HepG2 (cell line): ENCODE data around the gene TRMT10C. TPM values are rescaled to one million over a fixed set of nuclear protein-coding genes. Genes with fewer than 3 reads are reported as not detected.

Source experiments
- ATAC-seq: fragments of 200-7000 bp; cut with Tn5 transposase; 3 replicates; pipeline ENCODE4 v1.9.1; 2020; ENCODE audit warnings: mild to moderate bottlenecking, moderate library complexity
- BruUV-seq: library from RNA; stranded (reverse); fragments of 400-500 nt; replicated peaks from 2 replicates; lab custom pipeline; 2021; lab: Mats Ljungman, UMichigan
- CTCF ChIA-PET: fragments of 300-600 bp; formaldehyde crosslinking; extraction: SDS; loops from one replicate; lab custom pipeline; 2021; ENCODE audit warnings: low total read pairs, inconsistent platforms, low intra/inter-chr PET ratio; lab: Yijun Ruan, JAX
- POLR2A ChIA-PET: fragments of 350-600 bp; sonication (Branson Sonifier 250); formaldehyde crosslinking; loops from one replicate; lab custom pipeline; 2020; ENCODE audit warnings: antibody characterized with exemption, inconsistent platforms; lab: Yijun Ruan, JAX
- DNase-seq: peaks from one replicate; pipeline ENCODE4 v3.0.0-alpha.2; 2015; ENCODE audit warnings: low spot score
- FAIRE-seq: peaks from 3 replicates; lab custom pipeline; 2011; peaks lifted over from hg19 to GRCh38; lab: Jason Lieb, UNC
- H2AFZ ChIP-seq: one replicate; pipeline ENCODE4 v1.6.1; 2011; ENCODE audit warnings: low read length, inconsistent platforms
- H3K27ac ChIP-seq: fragments of 300-600 bp; 3 replicates; pipeline ENCODE4 v1.8.0; 2011; ENCODE audit warnings: mixed run types, mild to moderate bottlenecking, mixed read lengths, low read length, inconsistent platforms; ENCODE audit not compliant: insufficient read depth; ENCODE audit errors: extremely low read length
- H3K27me3 ChIP-seq, 2 experiments: fragments of 200-600 bp in 1 of 2; 2 replicates in 1 of 2; 3 replicates in 1 of 2; pipeline versions ENCODE4 v1.6.0 to v1.8.0; 2011; ENCODE audit warnings: low read length in 2 of 2, mild to moderate bottlenecking in 2 of 2, moderate library complexity in 2 of 2, inconsistent platforms in 1 of 2; ENCODE audit not compliant: insufficient read depth in 2 of 2, control insufficient read depth in 1 of 2
- H3K36me3 ChIP-seq, 2 experiments: fragments of 200-600 bp in 1 of 2; replicated peaks in 1 of 2; 2 replicates in 1 of 2; 3 replicates in 1 of 2; pipeline versions ENCODE4 v1.5.1 to v1.8.0; 2011; ENCODE audit warnings: low read length in 2 of 2, inconsistent platforms in 1 of 2; ENCODE audit not compliant: insufficient read depth in 2 of 2, control insufficient read depth in 1 of 2
- H3K4me1 ChIP-seq: 2 replicates; pipeline ENCODE4 v1.5.1; 2012; ENCODE audit warnings: low read length, inconsistent platforms; ENCODE audit not compliant: insufficient read depth
- H3K4me2 ChIP-seq: 2 replicates; pipeline ENCODE4 v1.6.0; 2011; ENCODE audit warnings: low read depth, low read length, inconsistent platforms
- H3K4me3 ChIP-seq, 3 experiments: fragments of 200-600 bp in 1 of 3; sonication (generic), shearing (Covaris generic) in 1 of 3; replicated peaks in 1 of 3; 2 replicates each; pipeline ENCODE4 v1.5.1; 2011 to 2016; ENCODE audit warnings: low read length in 3 of 3, inconsistent platforms in 2 of 3, low read depth in 2 of 3, mild to moderate bottlenecking in 2 of 3, control low read depth in 1 of 3, mixed read lengths in 1 of 3; ENCODE audit not compliant: insufficient read depth in 1 of 3
- H3K79me2 ChIP-seq: one replicate; pipeline ENCODE4 v1.6.1; 2011; ENCODE audit warnings: low read length, inconsistent platforms; ENCODE audit not compliant: insufficient read depth
- H3K9ac ChIP-seq: 2 replicates; pipeline ENCODE4 v1.6.0; 2011; ENCODE audit warnings: mild to moderate bottlenecking, low read depth, low read length, inconsistent platforms; ENCODE audit not compliant: insufficient read depth
- H3K9me3 ChIP-seq: 2 replicates; pipeline ENCODE4 v1.5.1; 2012; ENCODE audit warnings: mild to moderate bottlenecking, low read length
- H4K20me1 ChIP-seq: 2 replicates; pipeline ENCODE4 v1.6.0; 2011; ENCODE audit warnings: inconsistent platforms, mild to moderate bottlenecking, low read length, moderate library complexity; ENCODE audit not compliant: insufficient read depth
- ATF4 ChIP-seq, 2 experiments: fragments of 450-650 bp in 1 of 2; sonication (generic) in 1 of 2; formaldehyde crosslinking; IDR thresholded peaks; 2 replicates each; pipeline versions ENCODE4 v1.5.0 to v1.8.0; 2020 to 2022; ENCODE audit warnings: mild to moderate bottlenecking in 1 of 2, missing genetic modification reagents in 1 of 2
- DMTF1 ChIP-seq: sonication (generic); formaldehyde crosslinking; IDR thresholded peaks from 2 replicates; pipeline ENCODE4 v1.4.0; 2020; ENCODE audit warnings: mild to moderate bottlenecking, missing genetic modification reagents
- ETS1 ChIP-seq: sonication (generic); formaldehyde crosslinking; IDR thresholded peaks from 2 replicates; pipeline ENCODE4 v1.4.0; 2020; ENCODE audit warnings: missing genetic modification reagents
- HDAC2 ChIP-seq: sonication (generic); formaldehyde crosslinking; IDR thresholded peaks from 2 replicates; pipeline ENCODE4 v1.4.0; 2020; ENCODE audit warnings: missing genetic modification reagents
- MED1 ChIP-seq: sonication (generic); formaldehyde crosslinking; IDR thresholded peaks from 2 replicates; pipeline ENCODE4 v1.4.0; 2020; ENCODE audit warnings: missing genetic modification reagents
- NR2F1 ChIP-seq, 2 experiments: fragments of 450-650 bp in 1 of 2; formaldehyde crosslinking in 1 of 2; IDR thresholded peaks; 2 replicates each; pipeline versions ENCODE4 v1.5.0 to v1.6.1; 2016 to 2020; ENCODE audit warnings: mild to moderate bottlenecking in 1 of 2, missing compliant biosample characterization in 1 of 2, missing genetic modification reagents in 1 of 2, moderate library complexity in 1 of 2
- PAXIP1 ChIP-seq: sonication (generic); formaldehyde crosslinking; conservative IDR thresholded peaks from 2 replicates; pipeline ENCODE4 v1.4.0; 2020; ENCODE audit warnings: mild to moderate bottlenecking, missing genetic modification reagents, moderate library complexity
- SRF ChIP-seq: IDR thresholded peaks from 2 replicates; pipeline ENCODE4 v1.6.1; 2011; ENCODE audit warnings: mild to moderate bottlenecking, low read depth, low read length, moderate library complexity
- THAP11 ChIP-seq: IDR thresholded peaks from 2 replicates; pipeline ENCODE4 v1.6.1; 2016; ENCODE audit warnings: missing biosample characterization, missing genetic modification reagents
- ZNF230 ChIP-seq: sonication (generic); formaldehyde crosslinking; IDR thresholded peaks from 2 replicates; pipeline ENCODE4 v1.4.0; 2020; ENCODE audit warnings: mild to moderate bottlenecking, missing genetic modification reagents
- ZNF580 ChIP-seq: IDR thresholded peaks from 2 replicates; pipeline ENCODE4 v1.6.1; 2016; ENCODE audit warnings: low read depth, borderline replicate concordance
- WGBS: methylation state at CpG from one replicate; pipeline ENCODE4 v1.1.6; 2017; ENCODE audit warnings: low lambda C conversion rate; 5-methylcytosine and 5-hydroxymethylcytosine counted together
- in situ Hi-C: cut with HindIII; loops from 2 replicates; pipeline ENCODE4 v1.10.0; 2017; ENCODE audit warnings: low pct_unique_long_range_greater_than_20kb; ENCODE audit not compliant: extremely low pct_ligation_motif_present
- intact Hi-C: fragments of 100-400 bp; cut with micrococcal nuclease; formaldehyde crosslinking; loops from one replicate; pipeline ENCODE4 v1.10.0; 2022; ENCODE audit not compliant: unreplicated experiment
- polyA plus RNA-seq, 8 experiments: library from polyadenylated mRNA; depleted of rRNA in 3 of 8; stranded (reverse) in 7 of 8; unstranded in 1 of 8; fragments of >200 nt; fragmentation: Illumina TruSeq in 4 of 8; extraction: Trizol in 4 of 8; gene quantifications; 2 replicates each; pipeline versions ENCODE4 v1.2.1 to v1.2.3, GENCODE V29; 2011 to 2016; ENCODE audit warnings: low read depth in 4 of 8, missing spikeins in 1 of 8, mixed read lengths in 1 of 8; ENCODE audit not compliant: insufficient read depth in 1 of 8
- total RNA-seq, 5 experiments: library from RNA; depleted of rRNA; stranded (reverse); fragments of >200 nt; fragmentation: Illumina TruSeq; extraction: Trizol; gene quantifications; 2 replicates each; pipeline ENCODE4 v1.2.3, GENCODE V29; 2016; ENCODE audit warnings: low read depth in 1 of 5

Gene TRMT10C
- total and polyA plus RNA-seq, 2 of the 13 experiments (the other 11 are each of a cell fraction or from before 2014, with no cell fraction given), result 10.8 to 39.2 TPM

GRCh38 chr3:101548527-101549105 is 13.1 kb upstream of the TRMT10C start (continued):
- TF ChIP-seq ZNF230 (CRISPR knock-in tag) (no peak), PAXIP1 (CRISPR knock-in tag) (peak; percentile 91), NR2F1 (CRISPR knock-in tag; IDR thresholded peaks at IDR 0.05) (no peak), MED1 (CRISPR knock-in tag) (peak; percentile 62)
- TF ChIP-seq, all 625 proteins: peak for 63

- 0 out of 6 replicates have a peak overlapping the region, but pooled peaks of 1 of the 3 experiments have one; percentile 13 for H3K4me3 ChIP-seq
- in situ Hi-C loops (no loop called here), intact Hi-C loops (loop anchor here (5.0 kb wide), 1 partner anchor 82 kb away; no protein-coding TSS in a partner anchor)
- H3K36me3 ChIP-seq, result no peaks in the 10 kb centered on the region
- H3K27me3 ChIP-seq, result no peaks in the 10 kb centered on the region
- H3K27ac ChIP-seq, result peak overlapping the region; percentile 55
- BruUV-seq, result no TSS peak
- no peaks in the 10 kb centered on the region for H4K20me1 ChIP-seq
- no peaks in the 10 kb centered on the region for H3K9me3 ChIP-seq
- ChIA-PET POLR2A (interaction anchor here (0.6 to 2.8 kb wide), 7 partner anchors 8 to 681 kb away, joined by 3 to 23 read pairs (median 4); partner anchors contain the start of genes PCNP, RPL24 and TRMT10C), CTCF (no interaction called here)
- ATAC-seq (peak; percentile 64), DNase-seq (peak; percentile 29), FAIRE-seq (no peak)
- no peaks in the 10 kb centered on the region for H3K79me2 ChIP-seq
- WGBS, result 0% methylated on average over 1 of the region's 1 CpG
- H3K4me1 ChIP-seq, result peaks cover 58% of the 10 kb centered on the region
- H3K9ac ChIP-seq, result peak overlapping the region; percentile 44
- peak overlapping the region; percentile 56 for H3K4me2 ChIP-seq
- no peak for TF ChIP-seq ATF4 (CRISPR knock-in tag; IDR thresholded peaks at IDR 0.05)
- TF ChIP-seq ZNF580, result no peak
- TF ChIP-seq ETS1 (CRISPR knock-in tag), result no peak
- no peak for TF ChIP-seq SRF
- TF ChIP-seq THAP11 (CRISPR knock-in tag), result no peak
- TF ChIP-seq DMTF1, result no peak
- TF ChIP-seq HDAC2 (CRISPR knock-in tag), result no peak
- no peak overlapping the region for H2AFZ ChIP-seq
Observed at GRCh38 chr3:101549473-101549872, 12.2 kb upstream of the TRMT10C start.
